ENCODE measurements around the gene SAMM50. TPM values are rescaled to one million over a fixed set of nuclear protein-coding genes. Genes with fewer than 3 reads are reported as not detected.

SAMM50 gene
- total RNA-seq, 3 donors from 2014 or later = 62.6 to 73.6 (median 64.1) TPM

DNA sequence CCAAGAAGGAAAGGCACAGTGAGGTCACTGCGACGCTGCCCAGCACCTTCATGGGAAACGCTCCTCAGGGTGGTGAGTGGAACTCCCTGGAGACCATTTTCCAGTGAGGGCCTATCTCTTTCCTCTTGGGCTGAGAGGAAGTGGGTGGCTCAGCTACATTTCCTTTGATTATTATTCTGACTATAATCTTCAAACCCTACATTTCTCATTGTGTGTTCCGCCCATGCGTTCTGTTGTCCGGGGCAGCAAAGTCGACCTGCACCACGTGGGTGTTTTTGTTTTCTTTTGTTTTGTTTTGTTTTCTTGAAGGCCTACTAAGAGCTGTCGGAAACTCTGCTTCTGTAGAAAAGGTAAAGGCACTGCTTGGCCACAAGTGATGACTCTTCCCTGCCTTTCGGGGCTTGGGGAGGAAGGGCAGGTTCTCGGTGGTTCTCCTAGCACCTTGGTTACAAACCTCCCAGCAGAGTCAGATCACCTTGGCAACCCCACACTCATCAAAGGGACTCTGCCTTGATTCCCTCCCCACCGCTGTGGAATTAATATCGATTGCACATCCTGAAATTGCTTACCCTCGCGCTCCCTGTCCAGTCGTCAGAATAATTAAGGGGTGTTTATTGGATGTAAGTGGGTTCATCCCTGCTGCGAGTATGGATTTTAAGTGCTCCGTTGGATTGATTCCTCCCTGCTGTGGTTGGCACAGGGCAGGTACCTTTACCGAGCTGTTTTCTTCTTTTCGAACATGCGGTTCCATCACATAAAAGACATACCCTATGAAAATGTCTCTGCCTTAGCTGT is 76.1 kb downstream of the SAMM50 start:
- Mint-ChIP-seq H3K36me3 (ENCODE audit: insufficient read depth) (no peaks in the 10 kb centered on the region), H3K4me3 (no peak overlapping the region), H3K9me3 (no peaks in the 10 kb centered on the region), H3K27me3 (ENCODE audit: low read depth) (peaks cover 12% of the 10 kb centered on the region), H3K4me1 (ENCODE audit: low read depth) (peaks cover 32% of the 10 kb centered on the region)
- ATAC-seq = peak in 1 of 2 donors; percentile 44
- DNase-seq = no peak

DNA sequence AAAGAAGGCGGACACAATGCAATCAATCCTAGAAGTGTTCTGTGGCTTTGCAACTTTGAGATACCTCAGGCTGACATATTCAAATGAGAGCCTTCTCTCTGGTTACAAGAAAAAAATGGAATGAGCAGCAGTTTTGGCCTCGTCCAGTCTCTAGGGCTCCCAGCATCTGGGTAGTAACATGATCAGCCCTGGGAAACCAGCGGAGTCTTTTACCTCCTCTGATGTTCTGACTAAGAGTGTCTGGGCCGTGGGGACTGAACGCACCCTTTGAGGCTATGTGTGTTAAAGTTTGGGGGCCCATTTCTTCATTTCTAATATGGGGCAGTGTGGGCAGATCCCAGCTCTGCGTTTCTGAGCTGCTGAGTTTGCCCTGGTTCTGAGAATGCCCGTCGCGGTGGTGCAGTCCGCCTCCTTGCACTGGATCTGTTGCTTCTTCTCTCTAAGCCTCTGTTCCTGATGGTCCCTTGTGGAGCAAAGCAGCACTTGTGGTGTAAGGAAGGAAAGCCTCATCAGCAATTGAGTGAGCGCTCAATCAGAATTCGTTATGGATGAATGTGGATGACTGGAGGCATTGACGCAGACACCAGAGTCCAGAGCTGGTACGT is 77.0 kb downstream of the SAMM50 start:
- H3K4me1 Mint-ChIP-seq (ENCODE audit: low read depth) = peaks cover 23% of the 10 kb centered on the region
- no peak for ATAC-seq

GRCh38 chr22:44033287-44033686 is 78.0 kb downstream of the SAMM50 start:
- Mint-ChIP-seq H3K4me1 (ENCODE audit: low read depth) (peaks cover 20% of the 10 kb centered on the region), H3K36me3 (ENCODE audit: insufficient read depth) (no peaks in the 10 kb centered on the region), H3K27me3 (ENCODE audit: low read depth) (peaks cover 9% of the 10 kb centered on the region), H3K4me3 (no peak overlapping the region), H3K9me3 (no peaks in the 10 kb centered on the region)
- DNase-seq (no peak), ATAC-seq (no peak)

More for the DNA sequence above, 77.0 kb downstream of the SAMM50 start:
- no peak overlapping the region for H3K4me3 Mint-ChIP-seq
- H3K36me3 Mint-ChIP-seq (ENCODE audit: insufficient read depth) = no peaks in the 10 kb centered on the region
- DNase-seq = no peak
- H3K9me3 Mint-ChIP-seq = no peaks in the 10 kb centered on the region
- peaks cover 6% of the 10 kb centered on the region for H3K27me3 Mint-ChIP-seq (ENCODE audit: low read depth)

- no peaks in the 10 kb centered on the region for H3K36me3 Mint-ChIP-seq (ENCODE audit: insufficient read depth)
Observed at GRCh38 chr22:44033694-44034093, 78.5 kb downstream of the SAMM50 start.

GRCh38 chr22:44037519-44038375 is 82.5 kb downstream of the SAMM50 start:
- no peaks in the 10 kb centered on the region for H3K36me3 Mint-ChIP-seq (ENCODE audit: insufficient read depth)
- peaks cover 9% of the 10 kb centered on the region for H3K27me3 Mint-ChIP-seq (ENCODE audit: low read depth)
- H3K4me1 Mint-ChIP-seq (ENCODE audit: low read depth) = peaks cover 2% of the 10 kb centered on the region
- ATAC-seq (no peak), DNase-seq (no peak)
- H3K9me3 Mint-ChIP-seq = no peaks in the 10 kb centered on the region
- H3K4me3 Mint-ChIP-seq = no peak overlapping the region

More at GRCh38 chr22:44033694-44034093, 78.5 kb downstream of the SAMM50 start:
- Mint-ChIP-seq H3K9me3 (no peaks in the 10 kb centered on the region), H3K4me1 (ENCODE audit: low read depth) (peaks cover 19% of the 10 kb centered on the region), H3K4me3 (no peak overlapping the region), H3K27me3 (ENCODE audit: low read depth) (peaks cover 6% of the 10 kb centered on the region)
- ATAC-seq (no peak), DNase-seq (no peak)

- peaks cover 2% of the 10 kb centered on the region for H3K4me1 Mint-ChIP-seq (ENCODE audit: low read depth)
- no peak overlapping the region for H3K4me3 Mint-ChIP-seq
- DNase-seq (no peak), ATAC-seq (no peak)
- no peaks in the 10 kb centered on the region for H3K9me3 Mint-ChIP-seq
- H3K27me3 Mint-ChIP-seq (ENCODE audit: low read depth) = peaks cover 9% of the 10 kb centered on the region
- no peaks in the 10 kb centered on the region for H3K36me3 Mint-ChIP-seq (ENCODE audit: insufficient read depth)
Observed at GRCh38 chr22:44039566-44040171, 84.4 kb downstream of the SAMM50 start.

DNA sequence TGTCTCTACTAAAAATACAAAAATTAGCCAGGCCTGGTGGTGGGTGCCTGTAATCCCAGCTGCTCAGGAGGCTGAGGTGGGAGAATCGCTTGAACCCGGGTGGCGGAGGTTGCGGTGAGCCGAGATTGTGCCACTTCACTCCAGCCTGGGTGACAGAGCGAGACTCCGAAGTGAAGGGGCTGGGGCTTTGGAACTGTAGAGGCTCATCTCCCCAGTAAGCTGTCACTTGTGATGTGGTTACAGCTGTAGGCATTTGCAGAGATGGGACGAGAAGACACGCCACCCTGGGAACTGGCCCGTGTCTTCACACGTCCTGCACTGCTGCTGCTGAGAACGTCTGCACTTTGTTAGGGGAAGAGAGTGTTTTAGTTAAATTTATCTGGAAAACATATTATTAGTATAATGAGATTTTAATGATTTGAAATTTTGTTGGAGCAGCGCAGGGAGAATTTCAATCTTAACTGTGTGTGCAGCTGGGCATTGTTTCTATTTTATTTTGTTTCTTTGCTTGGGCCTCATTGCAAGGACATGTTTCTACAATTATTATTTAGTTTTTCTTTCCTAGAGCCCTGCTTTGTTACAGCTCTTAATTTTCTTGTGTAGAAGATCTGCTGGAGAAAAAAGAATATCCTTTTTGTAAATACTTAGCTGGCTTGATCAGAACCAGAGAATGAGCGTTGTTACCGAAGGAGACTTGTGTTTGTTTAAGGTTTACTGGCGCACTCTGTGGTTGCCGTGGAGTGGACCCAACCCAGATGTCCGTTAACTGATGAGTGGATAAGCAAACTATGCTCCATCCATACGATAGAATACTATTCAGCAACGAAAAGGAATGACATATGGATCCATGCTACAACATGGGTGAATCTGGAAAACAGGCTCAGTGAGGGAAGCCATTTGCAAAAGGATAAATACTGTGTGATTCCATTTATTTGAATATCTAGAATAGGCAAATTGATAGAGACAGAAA is 87.3 kb downstream of the SAMM50 start:
- Mint-ChIP-seq H3K4me3 (no peak overlapping the region), H3K9me3 (no peaks in the 10 kb centered on the region), H3K4me1 (ENCODE audit: low read depth) (peaks cover 2% of the 10 kb centered on the region), H3K27me3 (ENCODE audit: low read depth) (peaks cover 9% of the 10 kb centered on the region), H3K36me3 (ENCODE audit: insufficient read depth) (no peaks in the 10 kb centered on the region)
- no peak for ATAC-seq
- no peak for DNase-seq

GRCh38 chr22:44045145-44045544 is 89.9 kb downstream of the SAMM50 start:
- peaks cover 10% of the 10 kb centered on the region for H3K4me1 Mint-ChIP-seq (ENCODE audit: low read depth)
- DNase-seq (no peak), ATAC-seq (no peak)
- H3K27me3 Mint-ChIP-seq (ENCODE audit: low read depth) = no peaks in the 10 kb centered on the region
- no peaks in the 10 kb centered on the region for H3K36me3 Mint-ChIP-seq (ENCODE audit: insufficient read depth)
- H3K4me3 Mint-ChIP-seq = no peak overlapping the region
- H3K9me3 Mint-ChIP-seq = no peaks in the 10 kb centered on the region

Other genes with a start within 250 kb of the SAMM50 start
- gene EFCAB6, start 143.1 kb upstream of the SAMM50 start, total RNA-seq = under 1 TPM; 0.18 to 0.24 (median 0.18) TPM
- not detected for gene SULT4A1, start 92.9 kb upstream of the SAMM50 start, total RNA-seq
- not detected for gene PNPLA5, start 63.4 kb upstream of the SAMM50 start, total RNA-seq
- gene PNPLA3, start 31.6 kb upstream of the SAMM50 start, total RNA-seq = under 1 TPM in 1 of 3 donors, not detected in 2; 0.30 TPM
- 10 to 100 TPM; 15.1 to 21.5 (median 19.6) TPM for gene PARVB, start 68.9 kb downstream of the SAMM50 start, total RNA-seq
- gene PARVG, start 225.5 kb downstream of the SAMM50 start, total RNA-seq = 10 to 100 TPM; 32.5 to 39.9 (median 39.3) TPM

All from activated T-cell treated with anti-CD3 and anti-CD28 coated beads, Interleukin-2, amount 50 U/mL, for 4 hours (primary cell).